ENCODE measurements around the gene GFRA1.

- TF ChIP-seq CTCF (conservative IDR thresholded peaks at IDR 0.05; ENCODE audit: low read length) = no peak
- TF ChIP-seq EZH2phosphoT487 (IDR thresholded peaks at IDR 0.05; ENCODE audit: borderline replicate concordance, low read depth, low read length) = no peak
These were observed 138.7 kb downstream of the GFRA1 start for GRCh38 chr10:116134322-116134721.
